NOMO-1 treated with DMSO at 0.1 percent for 48 hours (cell line): ENCODE data around the gene TNS3.
"Not testable (repeated sequence)": the region's sequence is repeated elsewhere in the genome, so short reads cannot be mapped to it uniquely, and the experiment has no call there.

Source experiments
- DNase-seq: peaks from one replicate; lab custom pipeline; 2025; ENCODE audit not compliant: unreplicated experiment; lab: John Stamatoyannopoulos, UW

The TNS3 gene

GRCh38 chr7:47474937-47475879 lies 106.7 kb downstream of the TNS3 start:
- DNase-seq, result peak; percentile 98

GRCh38 chr7:47474211-47474936 lies 107.5 kb downstream of the TNS3 start:
- DNase-seq, result no peak

GRCh38 chr7:47473499-47474210 lies 108.3 kb downstream of the TNS3 start:
- DNase-seq, result peak; percentile 41

- no peak for DNase-seq
Observed at GRCh38 chr7:47472444-47473157, 109.3 kb downstream of the TNS3 start.

- no peak for DNase-seq
Observed at GRCh38 chr7:47471831-47472230, 110.1 kb downstream of the TNS3 start.

GRCh38 chr7:47471358-47471703 lies 110.6 kb downstream of the TNS3 start:
- no peak for DNase-seq

- no peak for DNase-seq
Observed at GRCh38 chr7:47470567-47471357, 111.1 kb downstream of the TNS3 start.

GRCh38 chr7:47469846-47470245 lies 112.1 kb downstream of the TNS3 start:
- not testable (repeated sequence) for DNase-seq

GRCh38 chr7:47466832-47467231 lies 115.1 kb downstream of the TNS3 start:
- no peak for DNase-seq

GRCh38 chr7:47465191-47465590 lies 116.7 kb downstream of the TNS3 start:
- no peak for DNase-seq

- no peak for DNase-seq
Observed at GRCh38 chr7:47464266-47464665, 117.6 kb downstream of the TNS3 start.

- no peak for DNase-seq
Observed at GRCh38 chr7:47461746-47462145, 120.2 kb downstream of the TNS3 start.

- DNase-seq, result no peak
Observed at GRCh38 chr7:47461161-47461560, 120.8 kb downstream of the TNS3 start.

- DNase-seq, result no peak
Observed at GRCh38 chr7:47460251-47460989, 121.5 kb downstream of the TNS3 start.

GRCh38 chr7:47458486-47458885 lies 123.4 kb downstream of the TNS3 start:
- DNase-seq, result no peak

GRCh38 chr7:47458057-47458456 lies 123.9 kb downstream of the TNS3 start:
- DNase-seq, result no peak

GRCh38 chr7:47456210-47456955 lies 125.5 kb downstream of the TNS3 start:
- no peak for DNase-seq

GRCh38 chr7:47455872-47456185 lies 126.1 kb downstream of the TNS3 start:
- no peak for DNase-seq
